ENCODE results near the gene VAV2. TPM values are rescaled to one million over a fixed set of nuclear protein-coding genes. Genes with fewer than 3 reads are reported as not detected.

The VAV2 gene
- total RNA-seq, 1 donor from 2014 or later, result 80.6 TPM

DNA sequence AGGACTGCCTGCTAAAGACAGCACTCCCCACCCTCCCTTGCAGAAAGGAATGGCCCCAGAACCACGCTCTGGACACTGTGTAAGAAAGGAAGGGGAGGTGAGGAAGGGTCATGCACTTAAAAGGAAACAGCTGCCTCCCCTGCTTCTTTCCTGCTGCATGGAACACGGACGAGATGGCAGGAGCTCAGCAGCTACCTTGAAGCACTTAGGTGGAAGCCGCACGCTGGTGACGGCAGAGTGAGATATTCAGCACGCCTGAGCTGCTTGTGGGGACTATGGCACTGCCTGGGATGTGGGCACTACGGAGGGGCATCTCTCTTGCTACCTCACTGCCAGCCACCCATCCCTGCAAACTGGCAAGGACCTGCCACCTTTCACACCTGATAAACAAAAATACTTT is 101.5 kb downstream of the VAV2 start:
- peaks cover 70% of the 10 kb centered on the region for H3K4me1 Mint-ChIP-seq (ENCODE audit: low read depth)
- H3K9me3 Mint-ChIP-seq (ENCODE audit: low read depth), result no peaks in the 10 kb centered on the region
- H3K27me3 Mint-ChIP-seq, result no peaks in the 10 kb centered on the region
- H3K4me3 Mint-ChIP-seq (ENCODE audit: low read depth), result no peak overlapping the region
- H3K36me3 Mint-ChIP-seq (ENCODE audit: insufficient read depth), result no peaks in the 10 kb centered on the region
- no peak for DNase-seq (ENCODE audit: low spot score, unreplicated experiment)
- TF ChIP-seq, protein P1, sequence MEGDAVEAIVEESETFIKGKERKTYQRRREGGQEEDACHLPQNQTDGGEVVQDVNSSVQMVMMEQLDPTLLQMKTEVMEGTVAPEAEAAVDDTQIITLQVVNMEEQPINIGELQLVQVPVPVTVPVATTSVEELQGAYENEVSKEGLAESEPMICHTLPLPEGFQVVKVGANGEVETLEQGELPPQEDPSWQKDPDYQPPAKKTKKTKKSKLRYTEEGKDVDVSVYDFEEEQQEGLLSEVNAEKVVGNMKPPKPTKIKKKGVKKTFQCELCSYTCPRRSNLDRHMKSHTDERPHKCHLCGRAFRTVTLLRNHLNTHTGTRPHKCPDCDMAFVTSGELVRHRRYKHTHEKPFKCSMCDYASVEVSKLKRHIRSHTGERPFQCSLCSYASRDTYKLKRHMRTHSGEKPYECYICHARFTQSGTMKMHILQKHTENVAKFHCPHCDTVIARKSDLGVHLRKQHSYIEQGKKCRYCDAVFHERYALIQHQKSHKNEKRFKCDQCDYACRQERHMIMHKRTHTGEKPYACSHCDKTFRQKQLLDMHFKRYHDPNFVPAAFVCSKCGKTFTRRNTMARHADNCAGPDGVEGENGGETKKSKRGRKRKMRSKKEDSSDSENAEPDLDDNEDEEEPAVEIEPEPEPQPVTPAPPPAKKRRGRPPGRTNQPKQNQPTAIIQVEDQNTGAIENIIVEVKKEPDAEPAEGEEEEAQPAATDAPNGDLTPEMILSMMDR (IDR thresholded peaks at IDR 0.05; ENCODE audit: unreplicated experiment), result no peak
- peak overlapping the region; percentile 94 for H3K27ac Mint-ChIP-seq

DNA sequence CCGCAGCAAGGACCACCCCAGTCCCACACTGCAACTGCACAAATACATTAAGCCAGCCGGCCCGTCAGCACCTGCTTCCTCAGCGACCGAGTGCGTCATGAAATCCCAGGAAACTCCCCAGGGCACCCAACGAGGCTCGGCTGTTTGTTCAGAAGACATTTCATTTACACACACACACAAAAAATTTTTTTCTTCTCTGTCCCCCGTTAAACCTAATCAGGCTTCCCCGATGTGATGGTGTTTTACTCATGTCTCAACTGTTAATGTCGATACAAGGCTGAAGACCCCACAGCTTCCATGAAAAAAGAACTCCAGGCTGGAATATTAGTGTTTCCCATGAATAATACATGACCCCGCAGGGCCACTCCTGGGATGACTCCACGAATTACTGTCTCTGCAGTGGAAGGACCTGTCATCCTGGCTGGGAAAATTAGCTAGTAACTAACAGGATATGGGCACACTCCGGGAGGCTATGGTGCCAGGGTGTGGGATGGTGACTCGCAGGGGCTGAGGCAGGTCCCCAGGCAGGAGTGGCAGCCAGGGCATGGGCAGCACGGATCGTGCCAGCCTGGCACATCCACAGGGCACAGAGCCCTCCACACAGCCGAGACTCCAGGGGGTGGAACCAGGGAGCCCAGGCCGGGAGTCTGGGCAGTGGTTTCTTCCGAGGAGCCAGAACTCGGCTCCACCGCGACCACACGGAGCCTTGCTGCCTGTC is 102.4 kb downstream of the VAV2 start:
- Mint-ChIP-seq H3K27me3 (no peaks in the 10 kb centered on the region), H3K36me3 (ENCODE audit: insufficient read depth) (no peaks in the 10 kb centered on the region), H3K27ac (peak overlapping the region; percentile 94), H3K4me1 (ENCODE audit: low read depth) (peaks cover 68% of the 10 kb centered on the region), H3K4me3 (ENCODE audit: low read depth) (no peak overlapping the region), H3K9me3 (ENCODE audit: low read depth) (no peaks in the 10 kb centered on the region)
- DNase-seq (ENCODE audit: low spot score, unreplicated experiment), result no peak
- TF ChIP-seq, protein P1 (IDR thresholded peaks at IDR 0.05; ENCODE audit: unreplicated experiment), result no peak

DNA sequence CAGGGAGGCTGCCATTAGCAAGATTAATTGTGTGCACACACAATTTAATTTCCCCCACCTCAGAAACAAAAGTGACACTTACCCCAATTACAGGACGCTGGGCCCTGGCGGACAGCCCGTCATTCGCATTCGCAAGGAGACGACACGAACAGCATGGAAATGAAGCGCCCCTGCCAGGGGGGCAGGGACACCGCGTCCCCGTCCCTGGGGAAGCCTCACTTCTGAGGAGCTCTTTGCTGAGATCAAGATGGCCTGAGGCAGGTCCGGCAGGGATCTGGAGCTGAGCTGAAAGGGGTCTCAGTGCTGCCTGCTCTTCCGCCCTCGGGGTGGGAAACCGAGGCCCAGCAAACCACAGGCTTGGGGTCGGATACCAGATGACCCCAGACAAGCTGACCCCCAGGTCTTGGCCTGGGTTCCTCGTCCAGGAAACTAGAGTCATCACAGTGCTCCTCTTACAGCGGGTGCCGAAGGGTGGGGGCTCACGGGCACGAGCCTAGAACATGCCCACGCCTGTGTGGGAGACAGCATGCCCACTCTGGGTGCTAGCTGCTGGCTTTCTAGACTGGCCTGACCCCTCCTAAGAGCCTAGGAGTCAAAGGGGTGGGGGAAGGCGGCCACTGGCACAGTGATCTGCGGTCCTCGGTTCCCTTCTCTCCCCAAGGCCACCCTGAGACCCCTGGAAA is 103.2 kb downstream of the VAV2 start:
- peak overlapping the region; percentile 94 for H3K27ac Mint-ChIP-seq
- DNase-seq (ENCODE audit: low spot score, unreplicated experiment), result no peak
- no peaks in the 10 kb centered on the region for H3K9me3 Mint-ChIP-seq (ENCODE audit: low read depth)
- TF ChIP-seq, protein P1 (IDR thresholded peaks at IDR 0.05; ENCODE audit: unreplicated experiment), result no peak
- peak overlapping the region; percentile 40 for H3K4me3 Mint-ChIP-seq (ENCODE audit: low read depth)
- H3K36me3 Mint-ChIP-seq (ENCODE audit: insufficient read depth), result no peaks in the 10 kb centered on the region
- peaks cover 66% of the 10 kb centered on the region for H3K4me1 Mint-ChIP-seq (ENCODE audit: low read depth)
- H3K27me3 Mint-ChIP-seq, result no peaks in the 10 kb centered on the region

DNA sequence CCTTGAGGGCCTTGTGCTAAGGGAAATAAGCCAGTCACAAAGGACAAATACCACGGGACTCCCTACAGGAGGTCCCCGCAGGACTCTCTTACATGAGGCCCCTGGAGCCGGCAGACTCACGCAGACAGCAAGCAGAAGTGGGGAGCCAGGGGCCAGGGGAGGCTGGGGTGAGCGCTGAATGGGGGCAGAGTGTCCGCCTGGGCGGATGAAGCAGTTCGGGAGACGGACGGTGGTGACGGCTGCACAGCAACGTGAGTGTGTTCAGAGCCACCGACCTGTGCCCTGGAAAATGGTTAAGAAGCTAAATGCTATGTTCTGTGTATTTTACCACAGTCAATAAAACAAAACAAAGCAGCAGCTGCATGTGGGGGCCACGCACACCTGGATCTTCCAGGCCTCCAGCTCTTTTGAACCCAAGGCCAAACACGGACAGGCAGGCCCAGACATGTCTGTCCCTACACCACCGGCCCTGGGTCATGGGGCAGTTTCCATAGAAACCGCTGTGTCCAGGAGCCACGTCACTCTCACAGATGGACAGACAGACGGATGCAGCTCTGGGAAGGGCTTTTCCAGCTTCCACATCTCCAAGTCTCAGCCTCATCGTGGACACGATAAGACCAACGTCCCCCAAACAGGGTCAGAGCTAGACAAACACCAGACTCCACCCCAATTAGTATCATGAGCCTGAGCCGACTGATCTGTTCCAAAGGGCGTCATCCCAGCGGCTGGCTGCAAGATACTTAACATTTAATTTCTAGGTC is 103.9 kb downstream of the VAV2 start:
- DNase-seq (ENCODE audit: low spot score, unreplicated experiment), result no peak
- Mint-ChIP-seq H3K27me3 (no peaks in the 10 kb centered on the region), H3K36me3 (ENCODE audit: insufficient read depth) (no peaks in the 10 kb centered on the region), H3K27ac (peak overlapping the region; percentile 94), H3K4me3 (ENCODE audit: low read depth) (peak overlapping the region; percentile 40), H3K4me1 (ENCODE audit: low read depth) (peaks cover 61% of the 10 kb centered on the region), H3K9me3 (ENCODE audit: low read depth) (no peaks in the 10 kb centered on the region)
- TF ChIP-seq, protein P1 (IDR thresholded peaks at IDR 0.05; ENCODE audit: unreplicated experiment), result no peak

DNA sequence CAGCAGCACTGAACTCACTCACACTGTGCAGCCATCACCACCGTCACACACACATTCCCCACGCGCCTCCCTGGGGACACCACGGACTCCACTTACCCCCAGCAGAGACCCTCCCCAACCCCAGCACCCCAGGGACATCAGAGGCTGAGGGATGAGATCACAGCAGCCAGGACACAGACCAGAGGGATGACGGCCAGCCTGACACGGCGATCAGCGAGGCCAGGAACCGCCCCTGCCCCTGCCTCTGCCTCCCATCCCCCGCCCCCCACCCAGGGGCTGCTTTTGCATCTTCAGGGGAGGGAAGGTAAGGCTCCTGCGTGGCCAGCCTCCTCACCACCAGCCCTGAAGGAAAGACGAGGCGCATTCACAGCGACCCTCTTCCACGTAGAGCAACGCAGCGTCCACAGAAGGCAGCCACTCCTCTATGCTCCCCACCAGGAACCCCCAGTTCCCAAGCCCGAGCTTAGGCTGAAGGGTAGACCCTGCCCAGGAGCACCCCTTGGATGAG is 104.5 kb downstream of the VAV2 start:
- H3K4me3 Mint-ChIP-seq (ENCODE audit: low read depth), result peak overlapping the region; percentile 26
- H3K27me3 Mint-ChIP-seq, result no peaks in the 10 kb centered on the region
- H3K36me3 Mint-ChIP-seq (ENCODE audit: insufficient read depth), result no peaks in the 10 kb centered on the region
- H3K4me1 Mint-ChIP-seq (ENCODE audit: low read depth), result peaks cover 60% of the 10 kb centered on the region
- TF ChIP-seq, protein P1 (IDR thresholded peaks at IDR 0.05; ENCODE audit: unreplicated experiment), result no peak
- no peaks in the 10 kb centered on the region for H3K9me3 Mint-ChIP-seq (ENCODE audit: low read depth)
- DNase-seq (ENCODE audit: low spot score, unreplicated experiment), result no peak
- H3K27ac Mint-ChIP-seq, result peak overlapping the region; percentile 49

Measured in progenitor cell of endocrine pancreas (in vitro differentiated cells).